ENCODE measurements around the gene PROP1.

- TF ChIP-seq CTCF (IDR thresholded peaks at IDR 0.05; ENCODE audit: insufficient read depth, low read length, poor library complexity, severe bottlenecking) (no peak), EZH2phosphoT487 (conservative IDR thresholded peaks at IDR 0.05; ENCODE audit: low read length) (no peak)
Observed at GRCh38 chr5:177966839-177967166, 29.2 kb downstream of the PROP1 start.

Measured in SU-DHL-6 (cell line).